ENCODE results near the gene ZMYM5. TPM values are rescaled to one million over a fixed set of nuclear protein-coding genes. Genes with fewer than 3 reads are reported as not detected.

The ZMYM5 gene
- total RNA-seq, 1 experiment from 2014 or later: 12.6 TPM

DNA sequence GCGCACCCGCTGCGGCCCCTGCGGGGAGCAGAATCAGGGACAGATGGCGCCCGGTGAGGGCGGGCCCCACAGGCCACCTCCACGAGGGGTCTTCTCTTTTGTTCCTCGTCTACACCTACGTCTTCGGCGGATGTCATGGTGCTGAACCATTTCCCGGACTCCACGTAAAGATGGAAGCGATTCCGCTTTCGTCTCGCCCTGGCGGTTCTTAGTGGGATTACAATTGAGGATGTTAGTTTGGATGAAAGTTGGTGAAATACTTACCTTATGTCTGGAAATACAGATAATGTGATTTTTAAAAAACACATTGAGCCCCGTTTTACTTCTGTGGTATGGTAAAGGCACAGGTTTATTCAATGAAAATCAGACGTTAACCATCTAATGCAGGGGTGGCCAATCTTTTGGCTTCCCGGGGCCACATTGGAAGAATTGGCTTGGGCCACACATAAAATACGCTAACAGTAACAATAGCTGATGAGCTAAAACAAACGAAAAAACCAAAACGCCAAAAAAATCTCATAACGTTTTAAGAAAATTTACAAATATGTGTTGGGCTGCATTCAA lies 1.4 kb upstream of the ZMYM5 start:
- H3K4ac ChIP-seq (ENCODE audit: low read depth, low read length): peak overlapping the region; percentile 89; the same call in 1 of the 2 replicates
- H2AK5ac ChIP-seq (ENCODE audit: insufficient read length, low read length): no peak overlapping the region
- H3K56ac ChIP-seq (ENCODE audit: insufficient read length, low read depth, low read length): no peak overlapping the region
- H2AFZ ChIP-seq (ENCODE audit: low read length): no peak overlapping the region
- TF ChIP-seq CTCF (conservative IDR thresholded peaks at IDR 0.05): peak; percentile 75
- Mint-ChIP-seq H3K4me3 (peak overlapping the region; percentile 82 to 93), H3K4me1 (peaks cover 23 to 26% of the 10 kb centered on the region in 2 experiments), H3K36me3 (ENCODE audit: insufficient read depth in 1 of 3, low read depth in 3 of 3) (peaks cover 6 to 15% (median 7%) of the 10 kb centered on the region in 3 experiments; a peak in 3 of 7 replicates), H3K9me3 (no peaks in the 10 kb centered on the region; a peak in 1 of 5 replicates), H3K27ac (peak overlapping the region; percentile 81 to 93 (median 88); a peak in 4 of 7 replicates), H3K27me3 (ENCODE audit: low read depth) (no peaks in the 10 kb centered on the region)
- H4K8ac ChIP-seq (replicated peaks; ENCODE audit: insufficient read length, low read depth, low read length): no peak overlapping the region
- peak overlapping the region; percentile 96; the same call in 1 of the 2 replicates for H3K14ac ChIP-seq (ENCODE audit: insufficient read depth, low read length)
- H2BK120ac ChIP-seq (ENCODE audit: low read depth, low read length, poor library complexity, severe bottlenecking): no peak overlapping the region
- H3K79me2 ChIP-seq (ENCODE audit: insufficient read depth, low read length): peaks cover 6% of the 10 kb centered on the region; the same call in 1 of the 2 replicates
- H3K18ac ChIP-seq (ENCODE audit: insufficient read length, low read depth, low read length): peak overlapping the region; percentile 86
- H3K23ac ChIP-seq (ENCODE audit: insufficient read length, low read depth, low read length): no peak overlapping the region
- no peaks in the 10 kb centered on the region for H3K27me3 ChIP-seq (ENCODE audit: insufficient read depth, low read length)
- no peak overlapping the region for H4K5ac ChIP-seq (ENCODE audit: insufficient read length, low read depth, low read length)
- no peak overlapping the region for H2BK20ac ChIP-seq (ENCODE audit: low read depth, low read length, poor library complexity, severe bottlenecking)
- no peak overlapping the region for H2BK5ac ChIP-seq (ENCODE audit: insufficient read length, low read length)
- no peak overlapping the region for H3T11ph ChIP-seq (ENCODE audit: low read length)
- peaks cover 1% of the 10 kb centered on the region; the same call in 1 of the 2 replicates for H3K4me1 ChIP-seq (ENCODE audit: insufficient read depth, low read length)
- H2BK12ac ChIP-seq (ENCODE audit: insufficient read length, low read depth, low read length): no peak overlapping the region
- no peaks in the 10 kb centered on the region for H3K9me3 ChIP-seq (ENCODE audit: control insufficient read depth, low read depth, low read length)
- DNase-seq: peak; percentile 65
- H4K20me1 ChIP-seq (ENCODE audit: control insufficient read depth, insufficient read depth, insufficient read length): no peaks in the 10 kb centered on the region
- WGBS (ENCODE audit: extremely low coverage, insufficient read length, low lambda C conversion rate): no CpG with 5 or more reads among the region's 26 CpGs
- H3K9ac ChIP-seq (ENCODE audit: extremely low read depth, insufficient read length, low read length): peak overlapping the region; percentile 16
- no peaks in the 10 kb centered on the region for H3K79me1 ChIP-seq (ENCODE audit: insufficient read depth, low read depth, low read length, poor library complexity, severe bottlenecking)
- peaks cover 9% of the 10 kb centered on the region for H3K23me2 ChIP-seq (ENCODE audit: insufficient read length, low read depth, low read length, poor library complexity, severe bottlenecking)
- peak overlapping the region; percentile 24 for H3K4me2 ChIP-seq (ENCODE audit: insufficient read depth, insufficient read length, low read length)
- H2BK15ac ChIP-seq (ENCODE audit: low read depth, low read length): no peak overlapping the region
- H4K91ac ChIP-seq (ENCODE audit: insufficient read length, low read depth, low read length): no peak overlapping the region
- H3K27ac ChIP-seq (ENCODE audit: insufficient read length, low read depth, low read length): no peak overlapping the region

Data from H9 (cell line).